SH-SY5Y (cell line): ENCODE measurements around the gene ZSCAN5A.

Source experiments
- GATA2 ChIP-seq: IDR thresholded peaks from 2 replicates; pipeline ENCODE4 v1.6.1; 2011; ENCODE audit warnings: mild to moderate bottlenecking, low read depth, low read length
- GATA3 ChIP-seq: IDR thresholded peaks from 2 replicates; pipeline ENCODE4 v1.6.1; 2011; ENCODE audit warnings: low read depth, mild to moderate bottlenecking, low read length, moderate library complexity

The ZSCAN5A gene

GRCh38 chr19:56314381-56315076, at the start of gene ZSCAN5A:
Gene ZSCAN5A, minus strand, starts transcription at chr19:56314839. Its CDS starts 89,793 bp downstream, at chr19:56225046.
- TF ChIP-seq GATA3 (no peak), GATA2 (no peak)

- TF ChIP-seq GATA2, result no peak
Observed at GRCh38 chr19:56360841-56361240, 46.2 kb upstream of the ZSCAN5A start.

GRCh38 chr19:56356944-56357343, 42.3 kb upstream of the ZSCAN5A start:
- TF ChIP-seq GATA3, result no peak
- no peak for TF ChIP-seq GATA2

- no peak for TF ChIP-seq GATA3
- no peak for TF ChIP-seq GATA2
Observed at GRCh38 chr19:56355517-56355916, 40.9 kb upstream of the ZSCAN5A start.

GRCh38 chr19:56351208-56351607, 36.6 kb upstream of the ZSCAN5A start:
- TF ChIP-seq GATA2 (no peak), GATA3 (no peak)

- TF ChIP-seq GATA2, result no peak
- TF ChIP-seq GATA3, result no peak
Observed at GRCh38 chr19:56350416-56351045, 35.9 kb upstream of the ZSCAN5A start.

- TF ChIP-seq GATA3 (no peak), GATA2 (no peak)
Observed at GRCh38 chr19:56348289-56348877, 33.7 kb upstream of the ZSCAN5A start.

- TF ChIP-seq GATA3, result no peak
- no peak for TF ChIP-seq GATA2
Observed at GRCh38 chr19:56347163-56347778, 32.6 kb upstream of the ZSCAN5A start.

- TF ChIP-seq GATA2 (no peak), GATA3 (no peak)
Observed at GRCh38 chr19:56341948-56342347, 27.3 kb upstream of the ZSCAN5A start.

- TF ChIP-seq GATA3, result no peak
- TF ChIP-seq GATA2, result no peak
Observed at GRCh38 chr19:56333506-56333905, 18.9 kb upstream of the ZSCAN5A start.

- TF ChIP-seq GATA2, result no peak
- TF ChIP-seq GATA3, result no peak
Observed at GRCh38 chr19:56332695-56333094, 18.1 kb upstream of the ZSCAN5A start.

- TF ChIP-seq GATA2 (no peak), GATA3 (no peak)
Observed at GRCh38 chr19:56324436-56324835, 9.8 kb upstream of the ZSCAN5A start.

GRCh38 chr19:56321989-56322440, 7.4 kb upstream of the ZSCAN5A start:
- TF ChIP-seq GATA2 (no peak), GATA3 (no peak)

- TF ChIP-seq GATA3 (no peak), GATA2 (no peak; the same call in 1 of the 2 replicates)
Observed at GRCh38 chr19:56321254-56321988, 6.8 kb upstream of the ZSCAN5A start.
